Caco-2 (cell line): ENCODE data around the gene KDM5C. TPM values are rescaled to one million over a fixed set of nuclear protein-coding genes. Genes with fewer than 3 reads are reported as not detected.

ENCODE experiments used
- BruUV-seq: library from RNA; stranded (reverse); fragments of 400-500 nt; replicated peaks from 2 replicates; lab custom pipeline; 2021; lab: Mats Ljungman, UMichigan
- CTCF ChIA-PET: fragments of 300-600 bp; sonication (Branson Sonifier 250); formaldehyde crosslinking; loops from one replicate; lab custom pipeline; 2022; ENCODE audit warnings: antibody characterized with exemption; lab: Charles Lee
- POLR2A ChIA-PET: fragments of 300-600 bp; sonication (Branson Sonifier 250); formaldehyde crosslinking; loops from one replicate; lab custom pipeline; 2022; ENCODE audit warnings: antibody characterized with exemption; lab: Charles Lee
- DNase-seq, 2 experiments: peaks; one replicate each; pipeline versions ENCODE4 v3.0.0 to v3.0.0-alpha.2; 2020 to 2022
- H3K27me3 ChIP-seq: replicated peaks from 2 replicates; pipeline ENCODE4 v1.6.0; 2011; ENCODE audit warnings: low read length; ENCODE audit not compliant: control insufficient read depth, insufficient read depth
- H3K36me3 ChIP-seq: 2 replicates; pipeline ENCODE4 v1.5.1; 2011; ENCODE audit warnings: low read length; ENCODE audit not compliant: control insufficient read depth, insufficient read depth
- H3K4me1 ChIP-seq: fragments of 250-450 bp; sonication (Bioruptor Pico); 2 replicates; pipeline ENCODE4 v1.5.1; 2020; ENCODE audit warnings: mild to moderate bottlenecking
- H3K4me3 ChIP-seq: 2 replicates; pipeline ENCODE4 v1.5.1; 2011; ENCODE audit warnings: low read depth, mild to moderate bottlenecking, control low read depth, low read length
- H3K9me3 ChIP-seq: fragments of 250-450 bp; sonication (Bioruptor Pico); 2 replicates; pipeline ENCODE4 v1.5.1; 2020; ENCODE audit warnings: mild to moderate bottlenecking, moderate library complexity
- H3K27ac Mint-ChIP-seq: one replicate; pipeline ENCODE4 v1.8.0; 2022; ENCODE audit warnings: mixed read lengths; ENCODE audit not compliant: unreplicated experiment
- H3K27me3 Mint-ChIP-seq: one replicate; pipeline ENCODE4 v1.8.0; 2022; ENCODE audit warnings: mixed read lengths; ENCODE audit not compliant: insufficient read depth, unreplicated experiment
- H3K36me3 Mint-ChIP-seq: one replicate; pipeline ENCODE4 v1.8.0; 2022; ENCODE audit warnings: mild to moderate bottlenecking, mixed read lengths; ENCODE audit not compliant: insufficient read depth, unreplicated experiment
- H3K4me1 Mint-ChIP-seq: one replicate; pipeline ENCODE4 v1.8.0; 2022; ENCODE audit warnings: low read depth, mixed read lengths; ENCODE audit not compliant: unreplicated experiment
- H3K4me3 Mint-ChIP-seq: one replicate; pipeline ENCODE4 v1.8.0; 2022; ENCODE audit warnings: mild to moderate bottlenecking, moderate library complexity, mixed read lengths; ENCODE audit not compliant: unreplicated experiment
- H3K9me3 Mint-ChIP-seq: one replicate; pipeline ENCODE4 v1.8.0; 2022; ENCODE audit warnings: mixed read lengths; ENCODE audit not compliant: unreplicated experiment
- intact Hi-C: fragments of 100-400 bp; cut with micrococcal nuclease; formaldehyde crosslinking; loops from one replicate; pipeline ENCODE4 v1.10.0; 2022; ENCODE audit not compliant: unreplicated experiment
- microRNA-seq: library from miRNA; unstranded; fragments of <30 nt; microRNA quantifications from one replicate; pipeline ENCODE4 v1.2.0, GENCODE V29; 2022
- total RNA-seq: library from RNA; stranded (reverse); gene quantifications from 2 replicates; pipeline ENCODE4 v1.2.3, GENCODE V29; 2022
- TF ChIP-seq, protein P1 (sequence below), 2 experiments: fragments of 200-600 bp in 1 of 2; IDR thresholded peaks; 1 replicate in 1 of 2; 2 replicates in 1 of 2; pipeline versions ENCODE4 v1.5.1 to v1.8.0; 2011 to 2022; ENCODE audit warnings: antibody characterized with exemption in 1 of 2, control low read depth in 1 of 2, inconsistent platforms in 1 of 2, low read depth in 1 of 2, low read length in 1 of 2, mild to moderate bottlenecking in 1 of 2, moderate library complexity in 1 of 2; ENCODE audit not compliant: insufficient read depth in 1 of 2, severe bottlenecking in 1 of 2, unreplicated experiment in 1 of 2

The KDM5C gene
- total RNA-seq, 1 experiment from 2014 or later = 84.5 TPM

DNA sequence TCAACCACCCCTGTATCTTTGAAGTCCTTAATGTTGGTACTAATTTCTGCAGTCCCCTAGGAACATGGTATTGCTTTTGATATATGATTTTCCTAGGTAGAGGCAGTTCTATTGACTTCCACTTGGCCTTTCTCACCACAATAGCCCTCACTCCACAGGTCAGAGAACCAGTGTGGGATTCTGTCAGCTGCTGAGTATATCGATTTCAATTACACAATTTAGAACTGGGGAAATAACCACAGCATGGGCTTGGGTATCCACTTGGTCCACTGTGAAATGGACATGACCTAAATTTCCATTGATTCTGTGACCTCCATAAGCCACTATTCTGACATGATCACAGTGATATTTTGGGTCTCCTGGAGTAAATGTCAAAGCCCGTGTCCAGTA, 68.8 kb downstream of the KDM5C start:
- H3K9me3 Mint-ChIP-seq = no peaks in the 10 kb centered on the region
- BruUV-seq = no TSS peak

DNA sequence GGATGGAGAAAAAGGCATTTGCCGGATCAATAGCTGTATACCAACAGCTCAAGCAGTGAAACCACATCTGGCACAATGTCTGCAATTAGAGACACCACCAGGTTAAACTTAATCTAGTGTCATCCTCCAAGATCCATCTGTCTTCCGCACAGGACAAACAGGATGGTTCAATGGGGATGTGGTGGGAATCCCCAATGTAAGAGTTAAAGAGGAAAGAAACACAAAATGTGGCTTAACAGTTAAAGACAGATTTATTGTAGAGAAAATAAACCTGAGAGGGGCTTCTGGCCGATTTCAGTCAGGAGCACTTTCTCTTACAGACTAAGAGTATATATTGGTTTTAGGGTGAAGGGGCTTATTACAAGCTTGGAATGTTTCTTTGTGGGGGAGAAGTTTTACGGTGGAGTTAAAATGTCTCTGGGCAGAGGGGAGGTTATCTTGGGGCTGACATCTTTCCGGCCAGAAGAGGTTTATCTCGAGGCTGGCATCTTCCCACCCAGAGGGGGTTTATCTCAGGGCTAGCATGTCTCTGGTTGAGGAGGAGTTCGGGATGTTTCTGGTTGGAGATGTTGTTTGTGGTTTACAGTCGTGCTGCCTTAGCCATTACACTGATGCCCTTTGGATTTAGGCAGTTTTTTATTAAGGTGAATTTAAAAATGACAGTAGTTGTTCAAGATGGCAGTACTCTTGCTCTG, 69.3 kb downstream of the KDM5C start:
- no TSS peak for BruUV-seq

More for the DNA sequence above, 68.8 kb downstream of the KDM5C start:
- Mint-ChIP-seq H3K4me1 (no peaks in the 10 kb centered on the region), H3K27me3 (no peaks in the 10 kb centered on the region), H3K4me3 (no peak overlapping the region), H3K36me3 (no peaks in the 10 kb centered on the region), H3K27ac (no peak overlapping the region)
- no peak for DNase-seq
- Histone ChIP-seq H3K36me3 (no peaks in the 10 kb centered on the region), H3K4me3 (no peak overlapping the region), H3K9me3 (no peaks in the 10 kb centered on the region), H3K4me1 (no peaks in the 10 kb centered on the region), H3K27me3 (no peaks in the 10 kb centered on the region)
- ChIA-PET CTCF (no interaction called here), POLR2A (no interaction called here)
- TF ChIP-seq, protein P1, sequence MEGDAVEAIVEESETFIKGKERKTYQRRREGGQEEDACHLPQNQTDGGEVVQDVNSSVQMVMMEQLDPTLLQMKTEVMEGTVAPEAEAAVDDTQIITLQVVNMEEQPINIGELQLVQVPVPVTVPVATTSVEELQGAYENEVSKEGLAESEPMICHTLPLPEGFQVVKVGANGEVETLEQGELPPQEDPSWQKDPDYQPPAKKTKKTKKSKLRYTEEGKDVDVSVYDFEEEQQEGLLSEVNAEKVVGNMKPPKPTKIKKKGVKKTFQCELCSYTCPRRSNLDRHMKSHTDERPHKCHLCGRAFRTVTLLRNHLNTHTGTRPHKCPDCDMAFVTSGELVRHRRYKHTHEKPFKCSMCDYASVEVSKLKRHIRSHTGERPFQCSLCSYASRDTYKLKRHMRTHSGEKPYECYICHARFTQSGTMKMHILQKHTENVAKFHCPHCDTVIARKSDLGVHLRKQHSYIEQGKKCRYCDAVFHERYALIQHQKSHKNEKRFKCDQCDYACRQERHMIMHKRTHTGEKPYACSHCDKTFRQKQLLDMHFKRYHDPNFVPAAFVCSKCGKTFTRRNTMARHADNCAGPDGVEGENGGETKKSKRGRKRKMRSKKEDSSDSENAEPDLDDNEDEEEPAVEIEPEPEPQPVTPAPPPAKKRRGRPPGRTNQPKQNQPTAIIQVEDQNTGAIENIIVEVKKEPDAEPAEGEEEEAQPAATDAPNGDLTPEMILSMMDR (IDR thresholded peaks at IDR 0.05; ENCODE audit: insufficient read depth in 1 of 2, low read depth in 1 of 2, low read length in 1 of 2, severe bottlenecking in 1 of 2, unreplicated experiment in 1 of 2) = no peak
- intact Hi-C loops = no loop called here

DNA sequence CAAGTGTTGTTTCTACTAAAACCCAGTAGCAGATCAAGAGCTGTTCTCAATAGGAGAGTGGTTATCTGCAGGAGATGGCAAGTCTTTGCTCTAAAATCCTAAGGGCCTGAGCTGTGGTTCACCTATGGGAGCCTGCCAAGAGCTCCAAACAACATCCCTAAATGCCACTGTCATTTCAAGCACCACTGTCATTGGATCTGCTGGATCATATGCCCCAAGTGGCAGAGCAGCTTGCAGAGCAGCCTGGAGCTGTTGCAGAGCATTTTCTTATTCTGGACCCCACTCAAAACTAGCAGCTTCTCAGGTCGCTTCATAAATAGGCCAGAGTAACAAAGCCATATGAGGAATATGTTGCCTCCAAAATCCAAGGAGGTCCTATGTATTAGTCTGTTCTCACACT, 71.4 kb downstream of the KDM5C start:
- Mint-ChIP-seq H3K9me3 (no peaks in the 10 kb centered on the region), H3K4me1 (no peaks in the 10 kb centered on the region), H3K4me3 (no peak overlapping the region), H3K36me3 (no peaks in the 10 kb centered on the region), H3K27ac (no peak overlapping the region), H3K27me3 (no peaks in the 10 kb centered on the region)
- no TSS peak for BruUV-seq
- no peak for DNase-seq
- Histone ChIP-seq H3K4me3 (no peak overlapping the region), H3K9me3 (no peaks in the 10 kb centered on the region), H3K27me3 (no peaks in the 10 kb centered on the region), H3K4me1 (no peaks in the 10 kb centered on the region), H3K36me3 (no peaks in the 10 kb centered on the region)
- POLR2A ChIA-PET = no interaction called here
- CTCF ChIA-PET = no interaction called here
- intact Hi-C loops = no loop called here
- TF ChIP-seq, protein P1 (IDR thresholded peaks at IDR 0.05; ENCODE audit: insufficient read depth in 1 of 2, low read depth in 1 of 2, low read length in 1 of 2, severe bottlenecking in 1 of 2, unreplicated experiment in 1 of 2) = no peak

More for the DNA sequence above, 69.3 kb downstream of the KDM5C start:
- Mint-ChIP-seq H3K27ac (no peak overlapping the region), H3K4me1 (no peaks in the 10 kb centered on the region), H3K9me3 (no peaks in the 10 kb centered on the region), H3K4me3 (no peak overlapping the region), H3K36me3 (no peaks in the 10 kb centered on the region), H3K27me3 (no peaks in the 10 kb centered on the region)
- POLR2A ChIA-PET = no interaction called here
- DNase-seq = no peak
- Histone ChIP-seq H3K4me3 (no peak overlapping the region), H3K36me3 (no peaks in the 10 kb centered on the region), H3K27me3 (no peaks in the 10 kb centered on the region), H3K4me1 (no peaks in the 10 kb centered on the region), H3K9me3 (no peaks in the 10 kb centered on the region)
- CTCF ChIA-PET = interaction anchor here (0.7 kb wide), 1 partner anchor 134 kb away, joined by 8 read pairs; no protein-coding TSS in a partner anchor
- intact Hi-C loops = no loop called here
- TF ChIP-seq, protein P1 (IDR thresholded peaks at IDR 0.05; ENCODE audit: insufficient read depth in 1 of 2, low read depth in 1 of 2, low read length in 1 of 2, severe bottlenecking in 1 of 2, unreplicated experiment in 1 of 2) = no peak

Small RNA genes within 50 kb of the gene (microRNA-seq; reads per million reads assigned to microRNA genes)
- gene MIR6894 = 0.74 reads per million
- gene MIR6895 = 0.56 reads per million

Other genes starting within 250 kb of the KDM5C start
- 0.18 and 0.26 TPM in 2 replicates for gene GPR173, start 176.4 kb downstream of the KDM5C start, total RNA-seq
- 30.9 and 33.4 TPM in 2 replicates for gene TSPYL2, start 142.8 kb downstream of the KDM5C start, total RNA-seq
- gene KANTR, start 131.1 kb downstream of the KDM5C start, total RNA-seq = 13.2 and 15.0 TPM in 2 replicates
- gene IQSEC2, start 56.4 kb upstream of the KDM5C start, total RNA-seq = 1.4 and 1.8 TPM in 2 replicates
- 92.4 and 102 TPM in 2 replicates for gene SMC1A, start 197.4 kb upstream of the KDM5C start, total RNA-seq
- 0.88 and 0.95 TPM in 2 replicates for gene RIBC1, start 197.7 kb upstream of the KDM5C start, total RNA-seq
- gene HSD17B10, start 209.2 kb upstream of the KDM5C start, total RNA-seq = 129 and 137 TPM in 2 replicates